SK-N-SH (cell line): Measurements from ENCODE around the gene CCDC30. TPM values are rescaled to one million over a fixed set of nuclear protein-coding genes. Genes with fewer than 3 reads are reported as not detected.

Source experiments
- CTCF ChIA-PET: fragments of 300-600, 350-600 bp; formaldehyde crosslinking; extraction: SDS; loops from one replicate; lab custom pipeline; 2021; lab: Yijun Ruan, JAX
- POLR2A ChIA-PET: fragments of 350-600 bp; sonication (Branson Sonifier 250); formaldehyde crosslinking; extraction: SDS; loops from one replicate; lab custom pipeline; 2020; ENCODE audit warnings: antibody characterized with exemption, inconsistent platforms; lab: Yijun Ruan, JAX
- DNase-seq: peaks from one replicate; pipeline ENCODE4 v3.0.0; 2012
- H2AFZ ChIP-seq: fragments of 200-600 bp; sonication (generic); 2 replicates; pipeline ENCODE4 v1.8.1; 2016; ENCODE audit warnings: antibody characterized with exemption, mild to moderate bottlenecking, low read depth
- H3F3A ChIP-seq: fragments of 200-600 bp; sonication (generic); replicated peaks from 2 replicates; pipeline ENCODE3; 2016; ENCODE audit warnings: antibody characterized with exemption, mild to moderate bottlenecking; ENCODE audit not compliant: insufficient read depth
- H3K27ac ChIP-seq, 2 experiments: fragments of 200-500 bp in 1 of 2; fragments of 200-600 bp in 1 of 2; sonication (Bioruptor generic) in 1 of 2; sonication (generic), shearing (Covaris generic) in 1 of 2; 2 replicates each; pipeline versions ENCODE4 v1.5.1 to v1.6.1; 2014 to 2016; ENCODE audit warnings: low read depth in 2 of 2, inconsistent platforms in 1 of 2, low read length in 1 of 2, mild to moderate bottlenecking in 1 of 2, mixed read lengths in 1 of 2
- H3K27me3 ChIP-seq: fragments of 200-600 bp; sonication (generic), shearing (Covaris generic); 2 replicates; pipeline ENCODE4 v1.6.1; 2016; ENCODE audit warnings: mixed run types; ENCODE audit not compliant: insufficient read depth
- H3K36me3 ChIP-seq, 2 experiments: fragments of 200-500 bp in 1 of 2; fragments of 200-600 bp in 1 of 2; sonication (Bioruptor generic) in 1 of 2; sonication (generic) in 1 of 2; replicated peaks in 1 of 2; 2 replicates each; pipeline versions ENCODE3 to v1.5.1; 2014 to 2016; ENCODE audit warnings: low read length in 1 of 2, mild to moderate bottlenecking in 1 of 2; ENCODE audit not compliant: insufficient read depth in 2 of 2, control insufficient read depth in 1 of 2
- H3K4me1 ChIP-seq, 2 experiments: fragments of 200-500 bp in 1 of 2; fragments of 200-600 bp in 1 of 2; sonication (Bioruptor generic) in 1 of 2; sonication (generic), shearing (Covaris generic) in 1 of 2; 2 replicates each; pipeline versions ENCODE4 v1.5.1 to v1.6.1; 2014 to 2016; ENCODE audit warnings: low read depth in 1 of 2, low read length in 1 of 2, mixed run types in 1 of 2; ENCODE audit not compliant: insufficient read depth in 2 of 2, control insufficient read depth in 1 of 2
- H3K4me2 ChIP-seq: fragments of 200-600 bp; sonication (generic), shearing (Covaris generic); 2 replicates; pipeline ENCODE4 v1.6.1; 2017; ENCODE audit warnings: mixed run types
- H3K4me3 ChIP-seq, 2 experiments: fragments of 200-500 bp in 1 of 2; fragments of 200-600 bp in 1 of 2; sonication (Bioruptor generic) in 1 of 2; sonication (generic), shearing (Covaris generic) in 1 of 2; 2 replicates each; pipeline versions ENCODE4 v1.5.1 to v1.8.1; 2014 to 2016; ENCODE audit warnings: low read depth in 2 of 2, inconsistent platforms in 1 of 2, low read length in 1 of 2, mild to moderate bottlenecking in 1 of 2, mixed read lengths in 1 of 2, moderate library complexity in 1 of 2
- H3K79me2 ChIP-seq: fragments of 200-600 bp; sonication (generic); 2 replicates; pipeline ENCODE4 v1.8.1; 2017; ENCODE audit warnings: mild to moderate bottlenecking; ENCODE audit not compliant: insufficient read depth
- H3K9ac ChIP-seq: fragments of 200-600 bp; sonication (generic); 2 replicates; pipeline ENCODE4 v1.6.1; 2017; ENCODE audit warnings: mixed run types
- H3K9me2 ChIP-seq: fragments of 200-600 bp; sonication (generic); 2 replicates; pipeline ENCODE4 v1.6.1; 2017; ENCODE audit warnings: mixed run types
- H3K9me3 ChIP-seq: fragments of 200-600 bp; sonication (generic); 2 replicates; pipeline ENCODE4 v1.6.1; 2017; ENCODE audit warnings: mixed run types, mild to moderate bottlenecking, moderate library complexity
- H4K20me1 ChIP-seq: fragments of 200-600 bp; sonication (generic); 2 replicates; pipeline ENCODE4 v1.6.1; 2017; ENCODE audit warnings: mild to moderate bottlenecking, mixed run types; ENCODE audit not compliant: insufficient read depth
- ELF1 ChIP-seq: IDR thresholded peaks from 2 replicates; pipeline ENCODE4 v1.4.0; 2012
- EZH2phosphoT487 ChIP-seq: fragments of 200-600 bp; sonication (generic); IDR thresholded peaks from 2 replicates; pipeline ENCODE4 v1.6.1; 2017; ENCODE audit warnings: low read depth, mixed run types, mild to moderate bottlenecking, antibody characterized with exemption, moderate library complexity, borderline replicate concordance
- FOXM1 ChIP-seq: IDR thresholded peaks from 2 replicates; pipeline ENCODE4 v1.4.0; 2012; ENCODE audit warnings: low read depth, mild to moderate bottlenecking
- MEF2A ChIP-seq: IDR thresholded peaks from 2 replicates; pipeline ENCODE4 v1.4.0; 2012; ENCODE audit warnings: low read depth, borderline replicate concordance
- NRF1 ChIP-seq: IDR thresholded peaks from 2 replicates; pipeline ENCODE4 v1.6.1; 2012; ENCODE audit warnings: low read depth, mild to moderate bottlenecking, low read length
- POLR2AphosphoS5 ChIP-seq: IDR thresholded peaks from 2 replicates; pipeline ENCODE4 v1.6.1; 2012; ENCODE audit warnings: low read depth, low read length
- RXRA ChIP-seq: IDR thresholded peaks from 2 replicates; pipeline ENCODE4 v1.4.0; 2012; ENCODE audit warnings: low read depth, mild to moderate bottlenecking, borderline replicate concordance
- TAF1 ChIP-seq: IDR thresholded peaks from 2 replicates; pipeline ENCODE4 v1.6.1; 2012; ENCODE audit warnings: low read depth, mild to moderate bottlenecking, low read length, moderate library complexity, borderline replicate concordance
- TCF12 ChIP-seq: IDR thresholded peaks from 2 replicates; pipeline ENCODE4 v1.4.0; 2012
- TEAD4 ChIP-seq: IDR thresholded peaks from 2 replicates; pipeline ENCODE4 v1.4.0; 2012; ENCODE audit warnings: mild to moderate bottlenecking, borderline replicate concordance; ENCODE audit not compliant: insufficient read depth
- WGBS: methylation state at CpG from one replicate; pipeline ENCODE4 v1.1.6; 2017; ENCODE audit warnings: low lambda C conversion rate; 5-methylcytosine and 5-hydroxymethylcytosine counted together
- polyA plus RNA-seq, 3 experiments: library from polyadenylated mRNA; depleted of rRNA; stranded (reverse); fragments of >200 nt; gene quantifications; 2 replicates each; pipeline ENCODE4 v1.2.3, GENCODE V29; 2012
- TF ChIP-seq, protein P1 (sequence below): IDR thresholded peaks from 2 replicates; pipeline ENCODE4 v1.4.0; 2012; ENCODE audit warnings: low read depth, borderline replicate concordance
- TF ChIP-seq, protein P2 (sequence below): IDR thresholded peaks from 2 replicates; pipeline ENCODE4 v1.4.0; 2012; ENCODE audit warnings: low read depth
- TF ChIP-seq, protein P3 (sequence below): IDR thresholded peaks from 2 replicates; pipeline ENCODE4; 2012

CCDC30 gene
- polyA plus RNA-seq, 1 of the 3 experiments (the other 2 are of a cell fraction) = 0.94 TPM

DNA sequence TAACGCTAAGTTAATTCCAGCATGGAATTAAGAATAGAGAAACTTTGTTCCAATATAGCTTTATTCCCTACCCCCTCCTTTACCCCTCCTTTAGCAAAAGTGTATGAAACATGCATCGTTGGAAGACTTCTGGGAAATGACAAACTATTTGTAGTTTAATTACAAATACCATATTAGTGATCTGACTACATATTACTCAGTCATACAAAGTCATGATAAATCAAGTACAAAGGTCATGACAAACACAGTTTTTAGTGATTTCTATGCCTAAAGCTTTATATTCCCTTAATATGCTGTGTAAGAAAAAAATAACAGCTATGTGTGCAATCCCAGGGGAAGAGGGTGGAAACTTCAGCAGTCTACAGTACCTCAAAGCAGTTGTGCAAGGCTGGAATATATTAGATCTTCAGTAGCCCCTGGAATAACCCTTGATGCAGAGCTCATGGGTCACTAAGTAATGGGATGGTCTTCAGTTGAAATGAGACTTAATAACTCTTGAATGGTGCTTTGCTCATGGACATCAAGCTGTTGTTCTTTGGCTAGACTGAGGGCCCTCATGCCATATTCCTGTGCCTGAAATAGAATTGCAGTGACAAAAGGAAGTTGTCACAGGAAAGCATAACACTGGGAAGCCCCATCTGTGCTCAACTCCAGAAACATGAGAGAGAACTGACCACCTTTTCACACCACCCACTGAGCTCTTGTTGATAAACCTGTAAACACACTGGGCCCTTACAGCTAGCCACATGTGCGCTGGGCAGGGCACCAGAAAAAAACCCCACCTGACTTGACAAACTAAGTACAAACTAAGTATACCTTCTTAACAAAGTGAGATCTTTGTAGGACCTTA, 32.6 kb upstream of the CCDC30 start (continued):
- TF ChIP-seq, protein P1, sequence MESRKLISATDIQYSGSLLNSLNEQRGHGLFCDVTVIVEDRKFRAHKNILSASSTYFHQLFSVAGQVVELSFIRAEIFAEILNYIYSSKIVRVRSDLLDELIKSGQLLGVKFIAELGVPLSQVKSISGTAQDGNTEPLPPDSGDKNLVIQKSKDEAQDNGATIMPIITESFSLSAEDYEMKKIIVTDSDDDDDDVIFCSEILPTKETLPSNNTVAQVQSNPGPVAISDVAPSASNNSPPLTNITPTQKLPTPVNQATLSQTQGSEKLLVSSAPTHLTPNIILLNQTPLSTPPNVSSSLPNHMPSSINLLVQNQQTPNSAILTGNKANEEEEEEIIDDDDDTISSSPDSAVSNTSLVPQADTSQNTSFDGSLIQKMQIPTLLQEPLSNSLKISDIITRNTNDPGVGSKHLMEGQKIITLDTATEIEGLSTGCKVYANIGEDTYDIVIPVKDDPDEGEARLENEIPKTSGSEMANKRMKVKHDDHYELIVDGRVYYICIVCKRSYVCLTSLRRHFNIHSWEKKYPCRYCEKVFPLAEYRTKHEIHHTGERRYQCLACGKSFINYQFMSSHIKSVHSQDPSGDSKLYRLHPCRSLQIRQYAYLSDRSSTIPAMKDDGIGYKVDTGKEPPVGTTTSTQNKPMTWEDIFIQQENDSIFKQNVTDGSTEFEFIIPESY = no peak
- TF ChIP-seq TCF12 (no peak), FOXM1 (no peak)

DNA sequence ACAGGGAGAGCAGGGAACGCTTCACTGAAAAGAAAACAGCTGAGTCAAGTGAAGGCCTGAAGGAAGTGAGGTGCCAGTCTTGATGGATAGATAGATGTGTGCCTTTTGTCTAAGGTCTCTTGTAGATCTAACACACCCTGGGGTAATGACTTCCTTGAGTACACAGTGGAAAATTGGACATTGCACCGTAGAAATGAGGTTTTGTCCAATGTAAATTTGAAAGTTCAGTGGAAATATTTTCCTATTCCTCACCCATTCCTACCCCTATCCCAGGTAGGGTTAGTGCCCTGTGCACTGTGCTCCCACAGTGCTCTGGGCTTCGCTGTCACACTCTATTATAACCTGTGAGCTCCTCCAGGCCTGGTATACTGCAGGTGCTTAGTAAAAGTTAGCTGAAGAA, 31.6 kb upstream of the CCDC30 start:
- Histone ChIP-seq H3K4me1 (no peaks in the 10 kb centered on the region), H2AFZ (no peak overlapping the region), H3K4me2 (no peak overlapping the region), H3K79me2 (no peaks in the 10 kb centered on the region), H3K9me2 (no peaks in the 10 kb centered on the region), H3K36me3 (no peaks in the 10 kb centered on the region), H3K9me3 (no peaks in the 10 kb centered on the region), H3K9ac (no peak overlapping the region), H3K27ac (no peak overlapping the region)
- POLR2A ChIA-PET = no interaction called here
- no peak for DNase-seq
- CTCF ChIA-PET = no interaction called here
- 48% methylated on average over 3 of the region's 3 CpGs for WGBS
- TF ChIP-seq, protein P2, sequence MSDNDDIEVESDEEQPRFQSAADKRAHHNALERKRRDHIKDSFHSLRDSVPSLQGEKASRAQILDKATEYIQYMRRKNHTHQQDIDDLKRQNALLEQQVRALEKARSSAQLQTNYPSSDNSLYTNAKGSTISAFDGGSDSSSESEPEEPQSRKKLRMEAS = no peak
- no peak for TF ChIP-seq ELF1
- TF ChIP-seq POLR2AphosphoS5 = no peak
- TF ChIP-seq TCF12 = no peak
- no peak for TF ChIP-seq TAF1
- TF ChIP-seq RXRA = no peak
- TF ChIP-seq EZH2phosphoT487 = no peak
- TF ChIP-seq, protein P3, sequence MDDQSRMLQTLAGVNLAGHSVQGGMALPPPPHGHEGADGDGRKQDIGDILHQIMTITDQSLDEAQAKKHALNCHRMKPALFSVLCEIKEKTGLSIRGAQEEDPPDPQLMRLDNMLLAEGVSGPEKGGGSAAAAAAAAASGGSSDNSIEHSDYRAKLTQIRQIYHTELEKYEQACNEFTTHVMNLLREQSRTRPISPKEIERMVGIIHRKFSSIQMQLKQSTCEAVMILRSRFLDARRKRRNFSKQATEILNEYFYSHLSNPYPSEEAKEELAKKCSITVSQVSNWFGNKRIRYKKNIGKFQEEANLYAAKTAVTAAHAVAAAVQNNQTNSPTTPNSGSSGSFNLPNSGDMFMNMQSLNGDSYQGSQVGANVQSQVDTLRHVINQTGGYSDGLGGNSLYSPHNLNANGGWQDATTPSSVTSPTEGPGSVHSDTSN = no peak
- no peak for TF ChIP-seq TEAD4
- TF ChIP-seq NRF1 = no peak
- no peak for TF ChIP-seq MEF2A
- TF ChIP-seq, protein P1 = no peak
- TF ChIP-seq, all 33 proteins: peak for 0
- H3K4me3 ChIP-seq = no peak overlapping the region
- H3K27me3 ChIP-seq = no peaks in the 10 kb centered on the region; the same call in 1 of the 2 replicates
- no peaks in the 10 kb centered on the region for H3F3A ChIP-seq
- H4K20me1 ChIP-seq = no peaks in the 10 kb centered on the region
